SK-N-SH treated with all-trans-retinoic acid at 6 μM for 48 hours (cell line): ENCODE results near the gene HS6ST3.

Source experiments
- ATAC-seq: fragments of 200-7000 bp; cut with Tn5 transposase; 3 replicates; pipeline ENCODE4 v1.9.1; 2020; ENCODE audit warnings: mild to moderate bottlenecking, moderate library complexity
- ARNTL ChIP-seq: fragments of 450-650 bp; formaldehyde crosslinking; IDR thresholded peaks from 2 replicates; pipeline ENCODE4 v1.5.0; 2020; ENCODE audit warnings: low read depth, mild to moderate bottlenecking, moderate library complexity, borderline replicate concordance
- BACH2 ChIP-seq: fragments of 250-450 bp; sonication (Bioruptor Pico); IDR thresholded peaks from 2 replicates; pipeline ENCODE4 v1.9.0; 2021; ENCODE audit warnings: mild to moderate bottlenecking, borderline replicate concordance
- CREB5 ChIP-seq: fragments of 250-450 bp; sonication (Bioruptor Pico); IDR thresholded peaks from 2 replicates; pipeline ENCODE4 v1.5.1; 2020; ENCODE audit warnings: low read depth, mild to moderate bottlenecking, moderate library complexity
- CSRNP3 ChIP-seq: fragments of 250-450 bp; sonication (Bioruptor Pico); IDR thresholded peaks from 2 replicates; pipeline ENCODE4 v1.5.1; 2021; ENCODE audit warnings: mild to moderate bottlenecking, moderate library complexity
- ESRRG ChIP-seq: fragments of 250-450 bp; sonication (Bioruptor Pico); IDR thresholded peaks from 2 replicates; pipeline ENCODE4 v1.6.1; 2021; ENCODE audit warnings: mild to moderate bottlenecking
- GLIS3 ChIP-seq: fragments of 250-450 bp; sonication (Bioruptor Pico); IDR thresholded peaks from 2 replicates; pipeline ENCODE4 v1.5.0; 2020; ENCODE audit warnings: mild to moderate bottlenecking, moderate library complexity
- ISL1 ChIP-seq: fragments of 250-450 bp; sonication (Bioruptor Pico); IDR thresholded peaks from 2 replicates; pipeline ENCODE4 v2.1.2; 2022; ENCODE audit warnings: mild to moderate bottlenecking, moderate library complexity
- OSR1 ChIP-seq: fragments of 250-450 bp; sonication (Bioruptor Pico); IDR thresholded peaks from 2 replicates; pipeline ENCODE4 v1.8.0; 2022; ENCODE audit warnings: moderate library complexity, mild to moderate bottlenecking, inconsistent platforms
- PATZ1 ChIP-seq: fragments of 250-450 bp; sonication (Bioruptor Pico); IDR thresholded peaks from 2 replicates; pipeline ENCODE4 v1.8.0; 2020; ENCODE audit warnings: mild to moderate bottlenecking, moderate library complexity, borderline replicate concordance
- POU6F1 ChIP-seq: fragments of 250-450 bp; sonication (Bioruptor Pico); IDR thresholded peaks from 2 replicates; pipeline ENCODE4 v1.8.0; 2021; ENCODE audit warnings: low read depth, mild to moderate bottlenecking, moderate library complexity, borderline replicate concordance
- PPARA ChIP-seq: fragments of 250-450 bp; sonication (Bioruptor Pico); IDR thresholded peaks from 2 replicates; pipeline ENCODE4 v1.5.0; 2020; ENCODE audit warnings: mild to moderate bottlenecking, borderline replicate concordance
- SNAI2 ChIP-seq: fragments of 250-450 bp; sonication (Bioruptor Pico); IDR thresholded peaks from 2 replicates; pipeline ENCODE4 v1.5.0; 2020; ENCODE audit warnings: mild to moderate bottlenecking, moderate library complexity
- TOX ChIP-seq: fragments of 250-450 bp; sonication (Bioruptor Pico); IDR thresholded peaks from 2 replicates; pipeline ENCODE4 v1.8.0; 2021; ENCODE audit warnings: mild to moderate bottlenecking, moderate library complexity, borderline replicate concordance
- TSHZ2 ChIP-seq: fragments of 250-450 bp; sonication (Bioruptor Pico); IDR thresholded peaks from 2 replicates; pipeline ENCODE4 v1.5.0; 2020; ENCODE audit warnings: mild to moderate bottlenecking, moderate library complexity
- ZC3H10 ChIP-seq: fragments of 250-450 bp; sonication (Bioruptor Pico); IDR thresholded peaks from 2 replicates; pipeline ENCODE4 v1.5.1; 2021; ENCODE audit warnings: mild to moderate bottlenecking, moderate library complexity
- ZFP3 ChIP-seq: fragments of 250-450 bp; sonication (Bioruptor Pico); IDR thresholded peaks from 2 replicates; pipeline ENCODE4 v1.5.0; 2020; ENCODE audit warnings: mild to moderate bottlenecking, moderate library complexity
- ZFP30 ChIP-seq: fragments of 450-650 bp; formaldehyde crosslinking; IDR thresholded peaks from 2 replicates; pipeline ENCODE4 v1.5.0; 2022; ENCODE audit warnings: mild to moderate bottlenecking, moderate library complexity
- ZNF565 ChIP-seq: fragments of 450-650 bp; formaldehyde crosslinking; conservative IDR thresholded peaks from 2 replicates; pipeline ENCODE4 v1.5.0; 2020; ENCODE audit warnings: low read depth, mild to moderate bottlenecking, moderate library complexity
- ZNF70 ChIP-seq: fragments of 450-650 bp; formaldehyde crosslinking; IDR thresholded peaks from 2 replicates; pipeline ENCODE4 v1.5.0; 2020; ENCODE audit warnings: mild to moderate bottlenecking, moderate library complexity
- ZNF8 ChIP-seq: fragments of 450-650 bp; formaldehyde crosslinking; IDR thresholded peaks from 2 replicates; pipeline ENCODE4 v1.5.0; 2020; ENCODE audit warnings: mild to moderate bottlenecking, moderate library complexity

HS6ST3 gene

GRCh38 chr13:96730676-96731075 is 640.8 kb downstream of the HS6ST3 start:
- no peak for ATAC-seq
- no peak for TF ChIP-seq OSR1 (CRISPR knock-in tag)
- TF ChIP-seq ZFP30, result no peak
- no peak for TF ChIP-seq CSRNP3 (CRISPR knock-in tag)
- no peak for TF ChIP-seq CREB5 (CRISPR knock-in tag)
- TF ChIP-seq PATZ1 (CRISPR knock-in tag), result no peak
- TF ChIP-seq ARNTL (CRISPR knock-in tag), result no peak
- TF ChIP-seq GLIS3 (CRISPR knock-in tag), result no peak
- TF ChIP-seq ESRRG (CRISPR knock-in tag), result no peak
- no peak for TF ChIP-seq ZFP3 (CRISPR knock-in tag)
- no peak for TF ChIP-seq ISL1 (CRISPR knock-in tag)
- no peak for TF ChIP-seq TOX (CRISPR knock-in tag)
- no peak for TF ChIP-seq PPARA (CRISPR knock-in tag)
- no peak for TF ChIP-seq ZC3H10 (CRISPR knock-in tag)
- no peak for TF ChIP-seq ZNF565 (CRISPR knock-in tag)
- TF ChIP-seq POU6F1 (CRISPR knock-in tag), result no peak
- no peak for TF ChIP-seq SNAI2 (CRISPR knock-in tag)
- TF ChIP-seq ZNF8, result no peak
- TF ChIP-seq BACH2 (CRISPR knock-in tag), result no peak
- TF ChIP-seq ZNF70 (CRISPR knock-in tag), result no peak

- TF ChIP-seq ESRRG (CRISPR knock-in tag) (peak; percentile 67; the same call in 1 of the 2 replicates), ZNF70 (CRISPR knock-in tag) (no peak), SNAI2 (CRISPR knock-in tag) (no peak), CSRNP3 (CRISPR knock-in tag) (peak; percentile 77), GLIS3 (CRISPR knock-in tag) (0 out of 2 replicates have a peak, but pooled peaks have one; percentile 57), ISL1 (CRISPR knock-in tag) (peak; percentile 96), TSHZ2 (no peak), CREB5 (CRISPR knock-in tag) (peak; percentile 67)
- TF ChIP-seq, all 23 proteins: peak for 5
- no peak for ATAC-seq
These were observed 644.6 kb downstream of the HS6ST3 start for GRCh38 chr13:96734499-96734898.
